ENCODE data around the gene FHIP1B.

GRCh38 chr11:6263662-6264061 lies 29.2 kb upstream of the FHIP1B start:
- no peak for TF ChIP-seq CTCF (conservative IDR thresholded peaks at IDR 0.05; ENCODE audit: low read depth, low read length)
- TF ChIP-seq FOS (IDR thresholded peaks at IDR 0.05; ENCODE audit: low read depth, low read length) = no peak
- TF ChIP-seq RCOR1 (IDR thresholded peaks at IDR 0.05; ENCODE audit: insufficient replicate concordance, low read length) = no peak
- no peak for TF ChIP-seq MAZ (IDR thresholded peaks at IDR 0.05; ENCODE audit: borderline replicate concordance, low read depth, low read length)
- no peak for TF ChIP-seq BHLHE40 (IDR thresholded peaks at IDR 0.05; ENCODE audit: low read depth, low read length)
- no peak for TF ChIP-seq POLR2A (IDR thresholded peaks at IDR 0.05; ENCODE audit: low read depth, low read length)
- TF ChIP-seq USF2 (IDR thresholded peaks at IDR 0.05; ENCODE audit: low read depth, low read length) = no peak
- TF ChIP-seq ELK1 (IDR thresholded peaks at IDR 0.05; ENCODE audit: borderline replicate concordance, low read depth, low read length) = no peak

Measured in IMR-90 (cell line).